GM10266 (cell line): ENCODE results near the gene HNRNPLL.

Experiments used
- DNase-seq: peaks from one replicate; pipeline ENCODE4 v3.0.0; 2012; ENCODE audit errors: extremely low spot score
- CTCF ChIP-seq: IDR thresholded peaks from 2 replicates; pipeline ENCODE4 v1.5.1; 2012; ENCODE audit warnings: mild to moderate bottlenecking, low read depth; ENCODE audit not compliant: control insufficient read depth, insufficient read depth; ENCODE audit errors: missing control alignments

Gene HNRNPLL

GRCh38 chr2:38580115-38580636 is 22.6 kb downstream of the HNRNPLL start:
- no peak for TF ChIP-seq CTCF
- DNase-seq = no peak

- no peak for DNase-seq
These were observed 23.9 kb downstream of the HNRNPLL start for GRCh38 chr2:38578832-38579231.

GRCh38 chr2:38574278-38574677 is 28.4 kb downstream of the HNRNPLL start:
- no peak for TF ChIP-seq CTCF
- no peak for DNase-seq

More at GRCh38 chr2:38578832-38579231, 23.9 kb downstream of the HNRNPLL start:
- no peak for TF ChIP-seq CTCF

- no peak for TF ChIP-seq CTCF
- DNase-seq = no peak
These were observed 30.6 kb downstream of the HNRNPLL start for GRCh38 chr2:38572167-38572566.

GRCh38 chr2:38571193-38571592 is 31.5 kb downstream of the HNRNPLL start:
- TF ChIP-seq CTCF = no peak
- DNase-seq = no peak

GRCh38 chr2:38568724-38569436 is 33.8 kb downstream of the HNRNPLL start:
- TF ChIP-seq CTCF = no peak
- DNase-seq = no peak

GRCh38 chr2:38565333-38565732 is 37.4 kb downstream of the HNRNPLL start:
- no peak for TF ChIP-seq CTCF
- DNase-seq = no peak
